Testis (tissue), 3 donors: ENCODE data around the gene MRI1. TPM values are rescaled to one million over a fixed set of nuclear protein-coding genes. Genes with fewer than 3 reads are reported as not detected.
"Not testable (repeated sequence)": the region's sequence is repeated elsewhere in the genome, so short reads cannot be mapped to it uniquely, and the experiment has no call there.

ENCODE experiments used
- DNase-seq: peaks from one replicate; pipeline ENCODE4 v3.0.0-alpha.2; 2019
- H3K27ac ChIP-seq, 2 donors: fragments of 200-600 bp; sonication (generic); one replicate each; pipeline ENCODE4 v1.5.1; 2019
- H3K27me3 ChIP-seq: fragments of 200-600 bp; sonication (generic); one replicate; pipeline ENCODE4 v1.5.1; 2019
- H3K36me3 ChIP-seq: fragments of 200-600 bp; sonication (generic); one replicate; pipeline ENCODE4 v1.5.1; 2017; ENCODE audit warnings: low read depth; ENCODE audit errors: missing control alignments
- H3K4me1 ChIP-seq: fragments of 200-600 bp; sonication (generic); one replicate; pipeline ENCODE4 v1.5.1; 2019
- H3K4me3 ChIP-seq, 2 donors: fragments of 200-600 bp; sonication (generic); one replicate each; pipeline ENCODE4 v1.5.1; 2017 to 2019
- H3K9me3 ChIP-seq: fragments of 200-600 bp; sonication (generic); one replicate; pipeline ENCODE4 v1.5.1; 2017
- POLR2A ChIP-seq: fragments of 450-650 bp; IDR thresholded peaks from one replicate; pipeline ENCODE4 v1.6.1; 2017; ENCODE audit warnings: antibody characterized with exemption, mild to moderate bottlenecking, moderate library complexity
- WGBS, 2 donors: methylation state at CpG; one replicate each; pipeline ENCODE4 v1.1.5; 2018; 5-methylcytosine and 5-hydroxymethylcytosine counted together
- intact Hi-C: fragments of 100-400 bp; cut with DNase I; formaldehyde crosslinking; loops from one replicate; pipeline ENCODE4 v1.15.1; 2023; ENCODE audit warnings: low total_unique reads
- polyA plus RNA-seq: library from polyadenylated mRNA; stranded (reverse); fragments of 350-450 nt; fragmentation: Illumina TruSeq; extraction: RNeasy Lipid Tissue Mini Kit (QIAGEN cat#74804); gene quantifications from one replicate; pipeline ENCODE4 v1.2.3, GENCODE V29; 2014; ENCODE audit warnings: low read depth, low replicate concordance; ENCODE audit not compliant: insufficient read depth
- total RNA-seq, 2 donors: library from RNA; depleted of rRNA; stranded (reverse); fragments of >200 nt; gene quantifications; one replicate each; pipeline ENCODE4 v1.2.3, GENCODE V29; 2016
- TF ChIP-seq, protein P1 (sequence below), 3 experiments: fragments of 450-650 bp in 2 of 3; fragments of 200-600 bp in 1 of 3; sonication (generic) in 1 of 3; IDR thresholded peaks; one replicate each; pipeline ENCODE4 v1.5.1; 2016 to 2019; ENCODE audit warnings: antibody characterized with exemption in 3 of 3, mild to moderate bottlenecking in 2 of 3, moderate library complexity in 1 of 3

MRI1 gene
- total and polyA plus RNA-seq, 3 donors from 2014 or later: 6.7 to 33.0 (median 26.5) TPM

DNA sequence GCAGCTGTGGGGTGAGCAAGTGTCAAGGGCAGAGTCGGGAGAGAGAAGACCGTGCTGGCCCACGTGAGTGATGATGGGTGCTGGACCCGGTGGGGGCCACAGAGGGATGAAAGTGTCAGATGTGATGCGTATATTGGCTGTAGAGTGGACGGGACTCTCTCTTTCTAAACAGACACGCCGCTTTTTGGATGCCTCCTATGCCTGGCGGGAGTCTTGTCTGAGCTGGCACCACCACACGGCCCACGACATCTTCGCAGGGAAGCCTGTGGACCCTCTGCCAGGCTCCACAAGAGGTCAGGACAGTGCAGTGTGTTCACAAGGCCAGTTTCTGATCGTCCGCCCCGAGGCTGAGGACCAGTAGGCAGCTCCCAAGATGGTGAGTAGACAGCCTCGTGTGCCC, 12.9 kb upstream of the MRI1 start:
- WGBS, 2 donors: 81 to 83% methylated on average over 7 to 16 of the region's 16 CpGs
- Histone ChIP-seq H3K27me3 (no peaks in the 10 kb centered on the region), H3K4me3 (no peak overlapping the region), H3K27ac (no peak overlapping the region), H3K4me1 (peaks cover 14% of the 10 kb centered on the region), H3K36me3 (no peaks in the 10 kb centered on the region), H3K9me3 (no peaks in the 10 kb centered on the region)
- no peak for DNase-seq
- intact Hi-C loops: no loop called here
- TF ChIP-seq, protein P1, sequence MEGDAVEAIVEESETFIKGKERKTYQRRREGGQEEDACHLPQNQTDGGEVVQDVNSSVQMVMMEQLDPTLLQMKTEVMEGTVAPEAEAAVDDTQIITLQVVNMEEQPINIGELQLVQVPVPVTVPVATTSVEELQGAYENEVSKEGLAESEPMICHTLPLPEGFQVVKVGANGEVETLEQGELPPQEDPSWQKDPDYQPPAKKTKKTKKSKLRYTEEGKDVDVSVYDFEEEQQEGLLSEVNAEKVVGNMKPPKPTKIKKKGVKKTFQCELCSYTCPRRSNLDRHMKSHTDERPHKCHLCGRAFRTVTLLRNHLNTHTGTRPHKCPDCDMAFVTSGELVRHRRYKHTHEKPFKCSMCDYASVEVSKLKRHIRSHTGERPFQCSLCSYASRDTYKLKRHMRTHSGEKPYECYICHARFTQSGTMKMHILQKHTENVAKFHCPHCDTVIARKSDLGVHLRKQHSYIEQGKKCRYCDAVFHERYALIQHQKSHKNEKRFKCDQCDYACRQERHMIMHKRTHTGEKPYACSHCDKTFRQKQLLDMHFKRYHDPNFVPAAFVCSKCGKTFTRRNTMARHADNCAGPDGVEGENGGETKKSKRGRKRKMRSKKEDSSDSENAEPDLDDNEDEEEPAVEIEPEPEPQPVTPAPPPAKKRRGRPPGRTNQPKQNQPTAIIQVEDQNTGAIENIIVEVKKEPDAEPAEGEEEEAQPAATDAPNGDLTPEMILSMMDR (IDR thresholded peaks at IDR 0.05): no peak
- TF ChIP-seq POLR2A: no peak

DNA sequence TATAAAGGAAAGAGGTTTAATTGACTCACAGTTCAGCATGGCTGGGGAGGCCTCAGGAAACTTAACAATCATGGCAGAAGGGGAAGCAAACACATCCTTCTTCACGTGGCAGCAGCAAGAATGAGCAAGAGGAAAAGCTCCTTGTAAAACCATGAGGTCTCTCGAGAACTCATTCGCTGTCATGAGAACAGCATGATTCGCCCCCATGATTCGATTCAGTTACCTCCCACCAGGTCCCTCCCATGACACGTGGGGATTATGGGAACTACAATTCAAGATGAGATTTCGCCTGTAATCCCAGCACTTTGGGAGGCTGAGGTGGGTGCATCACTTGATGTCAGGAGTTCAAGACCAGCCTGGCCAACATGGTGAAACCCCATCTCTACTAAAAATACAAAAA, 10.7 kb upstream of the MRI1 start:
- H3K9me3 ChIP-seq, H3K4me1 ChIP-seq, H3K36me3 ChIP-seq, DNase-seq, intact Hi-C loops, H3K27ac ChIP-seq, H3K27me3 ChIP-seq, H3K4me3 ChIP-seq: not testable (repeated sequence)
- WGBS, 2 donors: 90 to 91% methylated on average over 7 of the region's 7 CpGs

- H3K4me1 ChIP-seq: no peaks in the 10 kb centered on the region
- no peak overlapping the region for H3K4me3 ChIP-seq
- intact Hi-C loops: no loop called here
- DNase-seq: no peak
- H3K36me3 ChIP-seq: no peaks in the 10 kb centered on the region
- H3K9me3 ChIP-seq: no peaks in the 10 kb centered on the region
- H3K27ac ChIP-seq: no peak overlapping the region
- TF ChIP-seq, protein P1 (IDR thresholded peaks at IDR 0.05): no peak
- no peak for TF ChIP-seq POLR2A
- 95 to 97% methylated on average over 9 of the region's 9 CpGs for WGBS, 2 donors
- H3K27me3 ChIP-seq: no peaks in the 10 kb centered on the region
Observed at GRCh38 chr19:13756210-13756609, 8.1 kb upstream of the MRI1 start.

DNA sequence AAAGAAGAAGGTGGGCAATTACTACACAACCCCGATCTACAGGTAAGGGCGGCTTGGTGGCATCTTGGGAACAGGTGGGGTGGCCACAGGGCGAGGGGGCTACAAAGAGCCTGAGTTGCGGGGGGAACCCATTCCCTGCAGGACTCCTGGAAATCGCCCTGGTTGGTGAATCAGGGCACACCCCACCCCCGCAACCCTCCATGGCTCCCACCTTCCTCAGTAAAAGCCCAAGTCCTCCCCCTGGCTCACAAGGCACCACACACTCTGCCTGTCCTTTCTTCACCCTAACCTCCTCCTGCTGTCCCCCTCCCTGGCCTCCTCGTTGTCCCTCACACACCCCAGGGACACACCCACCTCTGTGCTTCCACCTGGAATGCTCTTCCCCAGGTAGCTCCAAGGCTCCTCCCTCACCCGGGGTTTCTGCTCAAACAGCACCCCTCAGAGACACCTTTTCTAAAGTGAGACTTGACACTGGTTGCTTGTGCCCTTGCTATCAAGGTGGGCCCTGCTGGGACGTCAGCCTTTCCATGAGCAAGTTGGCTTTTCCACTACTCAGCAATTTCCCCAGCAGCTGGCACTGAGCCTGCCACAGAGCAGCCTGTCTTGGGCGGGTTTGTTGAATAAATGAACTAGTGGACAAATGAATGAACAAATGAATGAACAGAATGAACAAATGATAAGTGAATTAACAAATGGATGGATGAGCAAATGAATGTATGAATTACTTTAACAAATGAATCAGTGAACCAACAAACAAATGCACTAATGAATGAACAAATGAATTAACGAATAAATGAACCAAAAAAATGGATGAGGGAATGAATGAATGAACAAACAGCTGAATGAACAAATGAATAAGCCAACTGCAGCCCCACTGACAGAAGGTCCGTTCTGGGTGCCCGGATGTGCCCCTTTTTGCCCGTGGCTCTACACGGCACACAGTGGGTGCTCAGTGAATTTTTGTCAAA, 6.2 kb upstream of the MRI1 start:
- Histone ChIP-seq H3K4me1 (no peaks in the 10 kb centered on the region), H3K27ac (no peak overlapping the region), H3K4me3 (no peak overlapping the region), H3K27me3 (no peaks in the 10 kb centered on the region), H3K36me3 (no peaks in the 10 kb centered on the region), H3K9me3 (no peaks in the 10 kb centered on the region)
- 85 to 87% methylated on average over 15 of the region's 15 CpGs for WGBS, 2 donors
- intact Hi-C loops: no loop called here
- TF ChIP-seq POLR2A: no peak
- TF ChIP-seq, protein P1 (IDR thresholded peaks at IDR 0.05): no peak
- no peak for DNase-seq

DNA sequence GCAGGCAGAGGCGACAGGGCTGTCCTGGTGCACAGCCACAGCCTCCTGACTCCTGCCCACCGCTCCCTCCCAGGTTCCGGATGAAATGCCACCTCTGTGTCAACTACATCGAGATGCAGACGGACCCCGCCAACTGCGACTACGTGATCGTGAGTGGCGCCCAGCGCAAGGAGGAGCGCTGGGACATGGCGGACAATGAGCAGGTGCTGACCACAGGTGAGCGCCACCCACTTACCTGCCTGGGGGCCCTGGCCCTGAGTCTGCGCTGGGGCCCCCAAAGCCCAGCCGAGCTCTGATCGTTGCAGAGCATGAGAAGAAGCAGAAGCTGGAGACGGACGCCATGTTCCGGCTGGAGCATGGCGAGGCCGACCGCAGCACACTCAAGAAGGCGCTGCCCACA, 5.5 kb upstream of the MRI1 start:
- no peak for DNase-seq
- WGBS, 2 donors: 94 to 96% methylated on average over 24 of the region's 24 CpGs
- TF ChIP-seq, protein P1 (IDR thresholded peaks at IDR 0.05): no peak
- no peak for TF ChIP-seq POLR2A
- no peak overlapping the region for H3K27ac ChIP-seq
- intact Hi-C loops: no loop called here
- H3K4me3 ChIP-seq: no peak overlapping the region
- no peaks in the 10 kb centered on the region for H3K4me1 ChIP-seq
- H3K27me3 ChIP-seq: no peaks in the 10 kb centered on the region
- no peaks in the 10 kb centered on the region for H3K36me3 ChIP-seq
- no peaks in the 10 kb centered on the region for H3K9me3 ChIP-seq
